GM12878 (cell line): ENCODE results near the gene MAP7. TPM values are rescaled to one million over a fixed set of nuclear protein-coding genes. Genes with fewer than 3 reads are reported as not detected.

ENCODE experiments used
- BCL11A ChIP-seq: IDR thresholded peaks from 2 replicates; pipeline ENCODE4 v1.6.1; 2011; ENCODE audit warnings: low read depth, low read length
- IRF4 ChIP-seq: IDR thresholded peaks from 2 replicates; pipeline ENCODE4 v1.6.1; 2011; ENCODE audit warnings: low read depth, low read length
- NR2C1 ChIP-seq: fragments of 450-650 bp; IDR thresholded peaks from 2 replicates; pipeline ENCODE4 v1.6.1; 2017; ENCODE audit warnings: antibody characterized with exemption, mild to moderate bottlenecking, moderate library complexity
- POLR2AphosphoS5 ChIP-seq: IDR thresholded peaks from 2 replicates; pipeline ENCODE4 v1.6.1; 2011; ENCODE audit warnings: mild to moderate bottlenecking, low read length, inconsistent platforms
- RBBP5 ChIP-seq: fragments of 200-600 bp; sonication (generic); conservative IDR thresholded peaks from 2 replicates; pipeline ENCODE4 v1.6.1; 2016
- ZNF622 ChIP-seq: fragments of 450-650 bp; IDR thresholded peaks from 2 replicates; pipeline ENCODE4 v1.6.1; 2017; ENCODE audit warnings: mild to moderate bottlenecking, inconsistent platforms
- polyA plus RNA-seq, 11 experiments: library from polyadenylated mRNA; depleted of rRNA in 4 of 11; unstranded in 6 of 11; stranded (reverse) in 5 of 11; fragments of >200 nt; fragmentation: Nextera tagmentation in 4 of 11; fragmentation: Illumina TruSeq in 1 of 11; extraction: Ambion mirVana in 4 of 11; extraction: Trizol in 1 of 11; gene quantifications; 1 replicate in 1 of 11; 2 replicates in 10 of 11; pipeline versions ENCODE4 v1.2.1 to v1.2.3, GENCODE V29; 2011 to 2016; ENCODE audit warnings: inconsistent platforms in 2 of 11, missing spikeins in 2 of 11, low read depth in 1 of 11
- total RNA-seq, 4 experiments: library from RNA; depleted of rRNA in 3 of 4; stranded (reverse); fragments of >200 nt in 3 of 4; fragmentation: Illumina TruSeq in 1 of 4; extraction: Trizol in 1 of 4; gene quantifications; 2 replicates each; pipeline versions ENCODE4 v1.2.1 to v1.2.3, GENCODE V29; 2013 to 2021
- TF ChIP-seq, protein P1 (sequence below): fragments of 450-650 bp; IDR thresholded peaks from 2 replicates; pipeline ENCODE4 v1.6.1; 2017; ENCODE audit warnings: mild to moderate bottlenecking, moderate library complexity
- TF ChIP-seq, protein P2 (sequence below): fragments of 450-650 bp; conservative IDR thresholded peaks from 2 replicates; pipeline ENCODE4 v1.6.1; 2017; ENCODE audit warnings: mild to moderate bottlenecking, moderate library complexity
- TF ChIP-seq, protein P3 (sequence below): IDR thresholded peaks from 2 replicates; pipeline ENCODE4 v1.6.1; 2012; ENCODE audit warnings: low read depth, low read length, improper control_type of control experiment

The MAP7 gene
- total and polyA plus RNA-seq, 10 of the 15 experiments (the other 5 are each of a cell fraction or from before 2014, with no cell fraction given): 0.04 to 0.17 (median 0.08) TPM; not detected in 2

DNA sequence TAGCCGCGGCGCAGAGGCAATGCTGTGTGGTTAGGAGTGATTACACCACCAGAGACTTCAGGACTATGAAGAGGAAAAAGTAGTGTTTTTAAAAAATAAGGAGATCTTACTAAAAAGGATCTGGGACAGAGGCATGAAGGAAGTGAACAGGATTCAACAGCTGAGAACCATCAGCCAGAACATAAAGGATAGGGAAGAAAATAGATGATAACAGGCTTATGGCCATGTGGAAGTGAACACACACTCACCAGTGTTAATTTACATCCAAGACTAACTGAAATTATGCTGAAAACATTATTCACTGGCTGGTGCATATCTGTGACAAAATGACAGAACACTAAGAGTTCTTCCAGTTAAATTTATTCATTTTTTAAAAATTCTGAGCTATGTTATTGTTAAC, 213.1 kb downstream of the MAP7 start (continued):
- TF ChIP-seq NR2C1 (no peak), ZNF622 (no peak), RBBP5 (no peak), IRF4 (no peak), POLR2AphosphoS5 (no peak), BCL11A (no peak)
- TF ChIP-seq, protein P1, sequence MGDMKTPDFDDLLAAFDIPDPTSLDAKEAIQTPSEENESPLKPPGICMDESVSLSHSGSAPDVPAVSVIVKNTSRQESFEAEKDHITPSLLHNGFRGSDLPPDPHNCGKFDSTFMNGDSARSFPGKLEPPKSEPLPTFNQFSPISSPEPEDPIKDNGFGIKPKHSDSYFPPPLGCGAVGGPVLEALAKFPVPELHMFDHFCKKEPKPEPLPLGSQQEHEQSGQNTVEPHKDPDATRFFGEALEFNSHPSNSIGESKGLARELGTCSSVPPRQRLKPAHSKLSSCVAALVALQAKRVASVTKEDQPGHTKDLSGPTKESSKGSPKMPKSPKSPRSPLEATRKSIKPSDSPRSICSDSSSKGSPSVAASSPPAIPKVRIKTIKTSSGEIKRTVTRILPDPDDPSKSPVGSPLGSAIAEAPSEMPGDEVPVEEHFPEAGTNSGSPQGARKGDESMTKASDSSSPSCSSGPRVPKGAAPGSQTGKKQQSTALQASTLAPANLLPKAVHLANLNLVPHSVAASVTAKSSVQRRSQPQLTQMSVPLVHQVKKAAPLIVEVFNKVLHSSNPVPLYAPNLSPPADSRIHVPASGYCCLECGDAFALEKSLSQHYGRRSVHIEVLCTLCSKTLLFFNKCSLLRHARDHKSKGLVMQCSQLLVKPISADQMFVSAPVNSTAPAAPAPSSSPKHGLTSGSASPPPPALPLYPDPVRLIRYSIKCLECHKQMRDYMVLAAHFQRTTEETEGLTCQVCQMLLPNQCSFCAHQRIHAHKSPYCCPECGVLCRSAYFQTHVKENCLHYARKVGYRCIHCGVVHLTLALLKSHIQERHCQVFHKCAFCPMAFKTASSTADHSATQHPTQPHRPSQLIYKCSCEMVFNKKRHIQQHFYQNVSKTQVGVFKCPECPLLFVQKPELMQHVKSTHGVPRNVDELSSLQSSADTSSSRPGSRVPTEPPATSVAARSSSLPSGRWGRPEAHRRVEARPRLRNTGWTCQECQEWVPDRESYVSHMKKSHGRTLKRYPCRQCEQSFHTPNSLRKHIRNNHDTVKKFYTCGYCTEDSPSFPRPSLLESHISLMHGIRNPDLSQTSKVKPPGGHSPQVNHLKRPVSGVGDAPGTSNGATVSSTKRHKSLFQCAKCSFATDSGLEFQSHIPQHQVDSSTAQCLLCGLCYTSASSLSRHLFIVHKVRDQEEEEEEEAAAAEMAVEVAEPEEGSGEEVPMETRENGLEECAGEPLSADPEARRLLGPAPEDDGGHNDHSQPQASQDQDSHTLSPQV: no peak
- TF ChIP-seq, protein P2, sequence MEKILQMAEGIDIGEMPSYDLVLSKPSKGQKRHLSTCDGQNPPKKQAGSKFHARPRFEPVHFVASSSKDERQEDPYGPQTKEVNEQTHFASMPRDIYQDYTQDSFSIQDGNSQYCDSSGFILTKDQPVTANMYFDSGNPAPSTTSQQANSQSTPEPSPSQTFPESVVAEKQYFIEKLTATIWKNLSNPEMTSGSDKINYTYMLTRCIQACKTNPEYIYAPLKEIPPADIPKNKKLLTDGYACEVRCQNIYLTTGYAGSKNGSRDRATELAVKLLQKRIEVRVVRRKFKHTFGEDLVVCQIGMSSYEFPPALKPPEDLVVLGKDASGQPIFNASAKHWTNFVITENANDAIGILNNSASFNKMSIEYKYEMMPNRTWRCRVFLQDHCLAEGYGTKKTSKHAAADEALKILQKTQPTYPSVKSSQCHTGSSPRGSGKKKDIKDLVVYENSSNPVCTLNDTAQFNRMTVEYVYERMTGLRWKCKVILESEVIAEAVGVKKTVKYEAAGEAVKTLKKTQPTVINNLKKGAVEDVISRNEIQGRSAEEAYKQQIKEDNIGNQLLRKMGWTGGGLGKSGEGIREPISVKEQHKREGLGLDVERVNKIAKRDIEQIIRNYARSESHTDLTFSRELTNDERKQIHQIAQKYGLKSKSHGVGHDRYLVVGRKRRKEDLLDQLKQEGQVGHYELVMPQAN: no peak
- TF ChIP-seq, protein P3, sequence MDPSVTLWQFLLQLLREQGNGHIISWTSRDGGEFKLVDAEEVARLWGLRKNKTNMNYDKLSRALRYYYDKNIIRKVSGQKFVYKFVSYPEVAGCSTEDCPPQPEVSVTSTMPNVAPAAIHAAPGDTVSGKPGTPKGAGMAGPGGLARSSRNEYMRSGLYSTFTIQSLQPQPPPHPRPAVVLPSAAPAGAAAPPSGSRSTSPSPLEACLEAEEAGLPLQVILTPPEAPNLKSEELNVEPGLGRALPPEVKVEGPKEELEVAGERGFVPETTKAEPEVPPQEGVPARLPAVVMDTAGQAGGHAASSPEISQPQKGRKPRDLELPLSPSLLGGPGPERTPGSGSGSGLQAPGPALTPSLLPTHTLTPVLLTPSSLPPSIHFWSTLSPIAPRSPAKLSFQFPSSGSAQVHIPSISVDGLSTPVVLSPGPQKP: no peak
